ACC112 (cell line): ENCODE measurements around the gene MAT2B.

Experiments used
- H2AFZ ChIP-seq: fragments of 200-600 bp; sonication (generic); one replicate; pipeline ENCODE4 v1.6.0; 2017; ENCODE audit warnings: antibody characterized with exemption, low read length; ENCODE audit not compliant: unreplicated experiment
- H3K27ac ChIP-seq: fragments of 200-600 bp; sonication (generic); 2 replicates; pipeline ENCODE4 v1.5.1; 2014; ENCODE audit warnings: low read depth, mild to moderate bottlenecking, antibody characterized with exemption, low read length, moderate library complexity
- H3K27me3 ChIP-seq: fragments of 200-600 bp; sonication (generic); 2 replicates; pipeline ENCODE4 v1.6.1; 2014; ENCODE audit warnings: mild to moderate bottlenecking, antibody characterized with exemption, low read length, moderate library complexity, mixed read lengths; ENCODE audit not compliant: insufficient read depth
- H3K36me3 ChIP-seq: fragments of 200-600 bp; sonication (generic); 2 replicates; pipeline ENCODE4 v1.6.1; 2016; ENCODE audit warnings: mild to moderate bottlenecking, antibody characterized with exemption, low read length, moderate library complexity, mixed read lengths; ENCODE audit not compliant: insufficient read depth
- H3K4me1 ChIP-seq: fragments of 200-600 bp; sonication (generic); one replicate; pipeline ENCODE4 v1.6.1; 2016; ENCODE audit warnings: low read length, mixed read lengths; ENCODE audit not compliant: insufficient read depth, unreplicated experiment, control insufficient read depth
- H3K4me3 ChIP-seq: fragments of 200-600 bp; sonication (generic); 2 replicates; pipeline ENCODE4 v1.5.1; 2014; ENCODE audit warnings: mild to moderate bottlenecking, low read depth, low read length
- H3K79me2 ChIP-seq: fragments of 200-600 bp; sonication (generic); one replicate; pipeline ENCODE4 v1.6.0; 2016; ENCODE audit warnings: low read length; ENCODE audit not compliant: control insufficient read depth, unreplicated experiment, insufficient read depth

The MAT2B gene

GRCh38 chr5:163503106-163504078 lies 2.0 kb upstream of the MAT2B start:
- H3K79me2 ChIP-seq: peaks cover 30% of the 10 kb centered on the region
- H3K4me1 ChIP-seq: peaks cover 15% of the 10 kb centered on the region
- H2AFZ ChIP-seq: peak overlapping the region; percentile 86
- H3K36me3 ChIP-seq: no peaks in the 10 kb centered on the region
- H3K27me3 ChIP-seq: no peaks in the 10 kb centered on the region
- H3K4me3 ChIP-seq: peak overlapping the region; percentile 93
- peak overlapping the region; percentile 83 for H3K27ac ChIP-seq

- Histone ChIP-seq H3K36me3 (no peaks in the 10 kb centered on the region), H3K4me3 (peak overlapping the region; percentile 93), H3K27ac (peak overlapping the region; percentile 83), H3K4me1 (peaks cover 20% of the 10 kb centered on the region), H3K27me3 (no peaks in the 10 kb centered on the region), H2AFZ (peak overlapping the region; percentile 86), H3K79me2 (peaks cover 39% of the 10 kb centered on the region)
Observed at GRCh38 chr5:163504079-163504931, 1.1 kb upstream of the MAT2B start.

- Histone ChIP-seq H3K79me2 (peaks cover 46% of the 10 kb centered on the region), H3K4me1 (peaks cover 23% of the 10 kb centered on the region), H2AFZ (peak overlapping the region; percentile 65), H3K27ac (peak overlapping the region; percentile 83), H3K4me3 (peak overlapping the region; percentile 93), H3K36me3 (no peaks in the 10 kb centered on the region), H3K27me3 (no peaks in the 10 kb centered on the region)
Observed at GRCh38 chr5:163505049-163505367, 411 bp upstream of the MAT2B start.

GRCh38 chr5:163506095-163506457 lies 657 bp downstream of the MAT2B start:
- Histone ChIP-seq H3K36me3 (no peaks in the 10 kb centered on the region), H3K79me2 (peaks cover 57% of the 10 kb centered on the region), H3K27ac (peak overlapping the region; percentile 83), H3K27me3 (no peaks in the 10 kb centered on the region), H3K4me1 (peaks cover 25% of the 10 kb centered on the region), H3K4me3 (peak overlapping the region; percentile 93), H2AFZ (peak overlapping the region; percentile 64)

GRCh38 chr5:163506726-163507125 lies 1.3 kb downstream of the MAT2B start:
- no peaks in the 10 kb centered on the region for H3K27me3 ChIP-seq
- H3K36me3 ChIP-seq: no peaks in the 10 kb centered on the region
- H3K79me2 ChIP-seq: peaks cover 62% of the 10 kb centered on the region
- peaks cover 25% of the 10 kb centered on the region for H3K4me1 ChIP-seq
- H2AFZ ChIP-seq: no peak overlapping the region
- H3K4me3 ChIP-seq: peak overlapping the region; percentile 93
- H3K27ac ChIP-seq: peak overlapping the region; percentile 83

- Histone ChIP-seq H3K36me3 (no peaks in the 10 kb centered on the region), H3K79me2 (peaks cover 75% of the 10 kb centered on the region), H3K4me3 (peak overlapping the region; percentile 93), H2AFZ (no peak overlapping the region), H3K27me3 (no peaks in the 10 kb centered on the region), H3K4me1 (peaks cover 28% of the 10 kb centered on the region), H3K27ac (peak overlapping the region; percentile 66)
Observed at GRCh38 chr5:163508753-163509152, 3.3 kb downstream of the MAT2B start.

GRCh38 chr5:163509291-163509951 lies 4.0 kb downstream of the MAT2B start:
- H3K27ac ChIP-seq: peak overlapping the region; percentile 66
- peaks cover 28% of the 10 kb centered on the region for H3K4me1 ChIP-seq
- H3K27me3 ChIP-seq: no peaks in the 10 kb centered on the region
- peak overlapping the region; percentile 93 for H3K4me3 ChIP-seq
- H2AFZ ChIP-seq: peak overlapping the region; percentile 26
- H3K79me2 ChIP-seq: peaks cover 74% of the 10 kb centered on the region
- peaks cover 4% of the 10 kb centered on the region; the same call in 1 of the 2 replicates for H3K36me3 ChIP-seq

GRCh38 chr5:163512526-163512925 lies 7.1 kb downstream of the MAT2B start:
- peaks cover 24% of the 10 kb centered on the region for H3K36me3 ChIP-seq
- H3K27me3 ChIP-seq: no peaks in the 10 kb centered on the region
- H2AFZ ChIP-seq: no peak overlapping the region
- peaks cover 54% of the 10 kb centered on the region for H3K79me2 ChIP-seq
- no peak overlapping the region for H3K27ac ChIP-seq
- H3K4me3 ChIP-seq: no peak overlapping the region
- H3K4me1 ChIP-seq: peaks cover 27% of the 10 kb centered on the region

- no peaks in the 10 kb centered on the region for H3K79me2 ChIP-seq
- H3K36me3 ChIP-seq: peaks cover 11% of the 10 kb centered on the region
- H3K4me1 ChIP-seq: no peaks in the 10 kb centered on the region
- H3K27ac ChIP-seq: no peak overlapping the region
- H3K4me3 ChIP-seq: no peak overlapping the region
- no peak overlapping the region for H2AFZ ChIP-seq
- H3K27me3 ChIP-seq: no peaks in the 10 kb centered on the region
Observed at GRCh38 chr5:163525096-163525495, 19.7 kb downstream of the MAT2B start.

GRCh38 chr5:163529698-163530097 lies 24.3 kb downstream of the MAT2B start:
- H3K4me3 ChIP-seq: no peak overlapping the region
- no peaks in the 10 kb centered on the region for H3K4me1 ChIP-seq
- H3K79me2 ChIP-seq: no peaks in the 10 kb centered on the region
- H3K27ac ChIP-seq: no peak overlapping the region
- no peak overlapping the region for H2AFZ ChIP-seq
- H3K36me3 ChIP-seq: 0 out of 2 replicates have a peak, but pooled peaks cover under 1% of the 10 kb centered on the region
- H3K27me3 ChIP-seq: peaks cover 14% of the 10 kb centered on the region
